ENCODE data around the gene ETV7.

DNA sequence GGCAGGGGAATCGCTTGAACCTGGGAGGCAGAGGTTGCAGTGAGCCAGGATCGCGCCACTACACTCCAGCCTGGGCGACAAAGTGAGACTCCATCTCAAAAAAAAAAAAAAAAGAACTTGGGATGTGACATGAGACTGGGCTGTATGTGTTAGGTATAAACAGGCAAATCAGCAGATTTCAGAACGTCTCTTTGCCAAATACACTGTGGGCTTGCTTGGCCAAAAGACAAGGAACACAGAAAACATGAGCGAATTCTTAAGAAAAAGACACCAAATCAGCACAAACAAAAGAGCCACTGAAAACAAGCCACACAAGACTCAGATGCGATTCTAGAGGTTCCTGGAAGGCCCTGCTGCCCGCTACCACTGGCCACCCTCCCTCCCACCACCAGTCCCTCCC, 12.5 kb downstream of the ETV7 start:
- TF ChIP-seq, protein P1, sequence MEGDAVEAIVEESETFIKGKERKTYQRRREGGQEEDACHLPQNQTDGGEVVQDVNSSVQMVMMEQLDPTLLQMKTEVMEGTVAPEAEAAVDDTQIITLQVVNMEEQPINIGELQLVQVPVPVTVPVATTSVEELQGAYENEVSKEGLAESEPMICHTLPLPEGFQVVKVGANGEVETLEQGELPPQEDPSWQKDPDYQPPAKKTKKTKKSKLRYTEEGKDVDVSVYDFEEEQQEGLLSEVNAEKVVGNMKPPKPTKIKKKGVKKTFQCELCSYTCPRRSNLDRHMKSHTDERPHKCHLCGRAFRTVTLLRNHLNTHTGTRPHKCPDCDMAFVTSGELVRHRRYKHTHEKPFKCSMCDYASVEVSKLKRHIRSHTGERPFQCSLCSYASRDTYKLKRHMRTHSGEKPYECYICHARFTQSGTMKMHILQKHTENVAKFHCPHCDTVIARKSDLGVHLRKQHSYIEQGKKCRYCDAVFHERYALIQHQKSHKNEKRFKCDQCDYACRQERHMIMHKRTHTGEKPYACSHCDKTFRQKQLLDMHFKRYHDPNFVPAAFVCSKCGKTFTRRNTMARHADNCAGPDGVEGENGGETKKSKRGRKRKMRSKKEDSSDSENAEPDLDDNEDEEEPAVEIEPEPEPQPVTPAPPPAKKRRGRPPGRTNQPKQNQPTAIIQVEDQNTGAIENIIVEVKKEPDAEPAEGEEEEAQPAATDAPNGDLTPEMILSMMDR (IDR thresholded peaks at IDR 0.05), result no peak
- no peak for TF ChIP-seq POLR2A (IDR thresholded peaks at IDR 0.05)

Measured in prostate gland (tissue), 2 donors.